Measurements from ENCODE around the gene CYS1.

CYS1 gene

GRCh38 chr2:10009811-10010781, 70.1 kb downstream of the CYS1 start:
- Histone ChIP-seq H3K4me1 (ENCODE audit: control insufficient read depth, low read depth, low read length) (no peaks in the 10 kb centered on the region), H3K56ac (ENCODE audit: low read length) (no peak overlapping the region), H3K4me3 (ENCODE audit: low read length) (no peak overlapping the region), H3K9ac (ENCODE audit: low read length) (no peak overlapping the region), H3K4me2 (ENCODE audit: low read length) (no peak overlapping the region), H3K79me1 (ENCODE audit: low read length) (no peaks in the 10 kb centered on the region), H3K18ac (ENCODE audit: low read length) (no peak overlapping the region), H4K8ac (ENCODE audit: low read depth, low read length) (no peak overlapping the region), H4K5ac (ENCODE audit: low read length) (no peak overlapping the region), H3K23ac (ENCODE audit: low read length) (no peak overlapping the region), H3K27ac (ENCODE audit: low read depth, low read length) (no peak overlapping the region), H3K27me3 (ENCODE audit: insufficient read depth, low read length, poor library complexity) (no peaks in the 10 kb centered on the region), H2AK5ac (ENCODE audit: low read length) (no peak overlapping the region), H2BK15ac (replicated peaks; ENCODE audit: low read depth) (no peak overlapping the region), H3K4ac (ENCODE audit: low read depth, low read length) (no peak overlapping the region), H3K36me3 (ENCODE audit: control insufficient read depth, insufficient read depth, low read length) (no peaks in the 10 kb centered on the region), H2BK120ac (ENCODE audit: low read depth, low read length) (no peak overlapping the region), H2BK5ac (ENCODE audit: low read length) (no peak overlapping the region), H3K79me2 (ENCODE audit: control insufficient read depth, insufficient read depth, low read length) (no peaks in the 10 kb centered on the region)
- no peak for DNase-seq
- WGBS (ENCODE audit: extremely low coverage, insufficient coverage, low lambda C conversion rate): no CpG with 5 or more reads among the region's 36 CpGs

- H3K4me2 ChIP-seq (ENCODE audit: low read length): no peak overlapping the region
- H3K36me3 ChIP-seq (ENCODE audit: control insufficient read depth, insufficient read depth, low read length): no peaks in the 10 kb centered on the region
- H3K4me3 ChIP-seq (ENCODE audit: low read length): no peak overlapping the region
- H2BK5ac ChIP-seq (ENCODE audit: low read length): no peak overlapping the region
- no CpG with 5 or more reads among the region's 19 CpGs for WGBS (ENCODE audit: extremely low coverage, insufficient coverage, low lambda C conversion rate)
- H2BK15ac ChIP-seq (replicated peaks; ENCODE audit: low read depth): no peak overlapping the region
- H3K79me2 ChIP-seq (ENCODE audit: control insufficient read depth, insufficient read depth, low read length): no peaks in the 10 kb centered on the region
- no peak overlapping the region for H3K27ac ChIP-seq (ENCODE audit: low read depth, low read length)
- H4K8ac ChIP-seq (ENCODE audit: low read depth, low read length): no peak overlapping the region
- H2BK120ac ChIP-seq (ENCODE audit: low read depth, low read length): no peak overlapping the region
- no peak overlapping the region for H3K9ac ChIP-seq (ENCODE audit: low read length)
- no peak for DNase-seq
- no peaks in the 10 kb centered on the region for H3K79me1 ChIP-seq (ENCODE audit: low read length)
- H4K5ac ChIP-seq (ENCODE audit: low read length): no peak overlapping the region
- no peaks in the 10 kb centered on the region for H3K4me1 ChIP-seq (ENCODE audit: control insufficient read depth, low read depth, low read length)
- no peak overlapping the region for H2AK5ac ChIP-seq (ENCODE audit: low read length)
- H3K23ac ChIP-seq (ENCODE audit: low read length): no peak overlapping the region
- no peak overlapping the region for H3K18ac ChIP-seq (ENCODE audit: low read length)
- no peak overlapping the region for H3K56ac ChIP-seq (ENCODE audit: low read length)
- H3K27me3 ChIP-seq (ENCODE audit: insufficient read depth, low read length, poor library complexity): no peaks in the 10 kb centered on the region
- no peak overlapping the region for H3K4ac ChIP-seq (ENCODE audit: low read depth, low read length)
Observed at GRCh38 chr2:10009271-10009810, 70.9 kb downstream of the CYS1 start.

- no peak overlapping the region for H2BK5ac ChIP-seq (ENCODE audit: low read length)
- H2AK5ac ChIP-seq (ENCODE audit: low read length): no peak overlapping the region
- no peak overlapping the region for H3K9ac ChIP-seq (ENCODE audit: low read length)
- H3K23ac ChIP-seq (ENCODE audit: low read length): no peak overlapping the region
- no peak overlapping the region for H2BK120ac ChIP-seq (ENCODE audit: low read depth, low read length)
- DNase-seq: no peak
- H4K8ac ChIP-seq (ENCODE audit: low read depth, low read length): no peak overlapping the region
- no peak overlapping the region for H3K27ac ChIP-seq (ENCODE audit: low read depth, low read length)
- no peaks in the 10 kb centered on the region for H3K36me3 ChIP-seq (ENCODE audit: control insufficient read depth, insufficient read depth, low read length)
- no peak overlapping the region for H4K5ac ChIP-seq (ENCODE audit: low read length)
- no peaks in the 10 kb centered on the region for H3K79me2 ChIP-seq (ENCODE audit: control insufficient read depth, insufficient read depth, low read length)
- no peak overlapping the region for H3K4me2 ChIP-seq (ENCODE audit: low read length)
- H2BK15ac ChIP-seq (replicated peaks; ENCODE audit: low read depth): no peak overlapping the region
- H3K27me3 ChIP-seq (ENCODE audit: insufficient read depth, low read length, poor library complexity): no peaks in the 10 kb centered on the region
- no peak overlapping the region for H3K56ac ChIP-seq (ENCODE audit: low read length)
- H3K4me3 ChIP-seq (ENCODE audit: low read length): no peak overlapping the region
- no peaks in the 10 kb centered on the region for H3K79me1 ChIP-seq (ENCODE audit: low read length)
- no peaks in the 10 kb centered on the region for H3K4me1 ChIP-seq (ENCODE audit: control insufficient read depth, low read depth, low read length)
- no CpG with 5 or more reads among the region's 9 CpGs for WGBS (ENCODE audit: extremely low coverage, insufficient coverage, low lambda C conversion rate)
- no peak overlapping the region for H3K18ac ChIP-seq (ENCODE audit: low read length)
- no peak overlapping the region for H3K4ac ChIP-seq (ENCODE audit: low read depth, low read length)
Observed at GRCh38 chr2:10008809-10009176, 71.4 kb downstream of the CYS1 start.

- no peak for DNase-seq
- Histone ChIP-seq H4K5ac (ENCODE audit: low read length) (no peak overlapping the region), H3K79me1 (ENCODE audit: low read length) (no peaks in the 10 kb centered on the region), H2BK120ac (ENCODE audit: low read depth, low read length) (no peak overlapping the region), H3K23ac (ENCODE audit: low read length) (no peak overlapping the region), H3K79me2 (ENCODE audit: control insufficient read depth, insufficient read depth, low read length) (no peaks in the 10 kb centered on the region), H3K18ac (ENCODE audit: low read length) (no peak overlapping the region), H3K9ac (ENCODE audit: low read length) (no peak overlapping the region), H2AK5ac (ENCODE audit: low read length) (no peak overlapping the region), H3K4ac (ENCODE audit: low read depth, low read length) (no peak overlapping the region), H3K36me3 (ENCODE audit: control insufficient read depth, insufficient read depth, low read length) (no peaks in the 10 kb centered on the region), H3K27me3 (ENCODE audit: insufficient read depth, low read length, poor library complexity) (no peaks in the 10 kb centered on the region), H2BK5ac (ENCODE audit: low read length) (no peak overlapping the region), H3K27ac (ENCODE audit: low read depth, low read length) (no peak overlapping the region), H3K4me3 (ENCODE audit: low read length) (no peak overlapping the region), H3K56ac (ENCODE audit: low read length) (no peak overlapping the region), H3K4me1 (ENCODE audit: control insufficient read depth, low read depth, low read length) (no peaks in the 10 kb centered on the region), H4K8ac (ENCODE audit: low read depth, low read length) (no peak overlapping the region), H3K4me2 (ENCODE audit: low read length) (no peak overlapping the region), H2BK15ac (replicated peaks; ENCODE audit: low read depth) (no peak overlapping the region)
- no CpG with 5 or more reads among the region's 22 CpGs for WGBS (ENCODE audit: extremely low coverage, insufficient coverage, low lambda C conversion rate)
Observed at GRCh38 chr2:10007921-10008808, 72.0 kb downstream of the CYS1 start.

GRCh38 chr2:10007435-10007834, 72.8 kb downstream of the CYS1 start:
- no CpG with 5 or more reads among the region's 9 CpGs for WGBS (ENCODE audit: extremely low coverage, insufficient coverage, low lambda C conversion rate)
- no peak for DNase-seq
- H3K27ac ChIP-seq (ENCODE audit: low read depth, low read length): no peak overlapping the region

More at GRCh38 chr2:10007435-10007834, 72.8 kb downstream of the CYS1 start:
- Histone ChIP-seq H3K79me2 (ENCODE audit: control insufficient read depth, insufficient read depth, low read length) (no peaks in the 10 kb centered on the region), H2BK5ac (ENCODE audit: low read length) (no peak overlapping the region), H3K36me3 (ENCODE audit: control insufficient read depth, insufficient read depth, low read length) (no peaks in the 10 kb centered on the region), H3K23ac (ENCODE audit: low read length) (no peak overlapping the region), H3K27me3 (ENCODE audit: insufficient read depth, low read length, poor library complexity) (no peaks in the 10 kb centered on the region), H3K4ac (ENCODE audit: low read depth, low read length) (no peak overlapping the region), H2BK15ac (replicated peaks; ENCODE audit: low read depth) (no peak overlapping the region), H3K4me2 (ENCODE audit: low read length) (no peak overlapping the region), H3K4me3 (ENCODE audit: low read length) (no peak overlapping the region), H3K79me1 (ENCODE audit: low read length) (no peaks in the 10 kb centered on the region), H4K8ac (ENCODE audit: low read depth, low read length) (no peak overlapping the region), H3K9ac (ENCODE audit: low read length) (no peak overlapping the region), H3K4me1 (ENCODE audit: control insufficient read depth, low read depth, low read length) (no peaks in the 10 kb centered on the region), H4K5ac (ENCODE audit: low read length) (no peak overlapping the region), H3K18ac (ENCODE audit: low read length) (no peak overlapping the region), H2BK120ac (ENCODE audit: low read depth, low read length) (no peak overlapping the region), H3K56ac (ENCODE audit: low read length) (no peak overlapping the region), H2AK5ac (ENCODE audit: low read length) (no peak overlapping the region)

Measured in mesendoderm (in vitro differentiated cells).